Epithelial cell of proximal tubule (primary cell): ENCODE results near the gene HSP90AA1. TPM values are rescaled to one million over a fixed set of nuclear protein-coding genes. Genes with fewer than 3 reads are reported as not detected.
"Not testable (repeated sequence)": the region's sequence is repeated elsewhere in the genome, so short reads cannot be mapped to it uniquely, and the experiment has no call there.

Source experiments
- DNase-seq: peaks from one replicate; pipeline ENCODE4 v3.0.0-alpha.2; 2011; ENCODE audit warnings: low read depth
- H3K4me3 ChIP-seq: 2 replicates; pipeline ENCODE4 v1.5.1; 2011; ENCODE audit warnings: low read depth, mild to moderate bottlenecking, low read length
- total RNA-seq: library from RNA; depleted of rRNA; stranded (reverse); fragments of >200 nt; gene quantifications from 2 replicates; pipeline ENCODE4 v1.2.3, GENCODE V29; 2015
- TF ChIP-seq, protein P1 (sequence below): conservative IDR thresholded peaks from 2 replicates; pipeline ENCODE4 v1.5.1; 2012; ENCODE audit warnings: low read depth, mild to moderate bottlenecking, low read length

Gene HSP90AA1
- total RNA-seq, 1 donor from 2014 or later = 615 TPM

GRCh38 chr14:102078831-102079699, 7.8 kb downstream of the HSP90AA1 start:
- TF ChIP-seq, protein P1, sequence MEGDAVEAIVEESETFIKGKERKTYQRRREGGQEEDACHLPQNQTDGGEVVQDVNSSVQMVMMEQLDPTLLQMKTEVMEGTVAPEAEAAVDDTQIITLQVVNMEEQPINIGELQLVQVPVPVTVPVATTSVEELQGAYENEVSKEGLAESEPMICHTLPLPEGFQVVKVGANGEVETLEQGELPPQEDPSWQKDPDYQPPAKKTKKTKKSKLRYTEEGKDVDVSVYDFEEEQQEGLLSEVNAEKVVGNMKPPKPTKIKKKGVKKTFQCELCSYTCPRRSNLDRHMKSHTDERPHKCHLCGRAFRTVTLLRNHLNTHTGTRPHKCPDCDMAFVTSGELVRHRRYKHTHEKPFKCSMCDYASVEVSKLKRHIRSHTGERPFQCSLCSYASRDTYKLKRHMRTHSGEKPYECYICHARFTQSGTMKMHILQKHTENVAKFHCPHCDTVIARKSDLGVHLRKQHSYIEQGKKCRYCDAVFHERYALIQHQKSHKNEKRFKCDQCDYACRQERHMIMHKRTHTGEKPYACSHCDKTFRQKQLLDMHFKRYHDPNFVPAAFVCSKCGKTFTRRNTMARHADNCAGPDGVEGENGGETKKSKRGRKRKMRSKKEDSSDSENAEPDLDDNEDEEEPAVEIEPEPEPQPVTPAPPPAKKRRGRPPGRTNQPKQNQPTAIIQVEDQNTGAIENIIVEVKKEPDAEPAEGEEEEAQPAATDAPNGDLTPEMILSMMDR = no peak

DNA sequence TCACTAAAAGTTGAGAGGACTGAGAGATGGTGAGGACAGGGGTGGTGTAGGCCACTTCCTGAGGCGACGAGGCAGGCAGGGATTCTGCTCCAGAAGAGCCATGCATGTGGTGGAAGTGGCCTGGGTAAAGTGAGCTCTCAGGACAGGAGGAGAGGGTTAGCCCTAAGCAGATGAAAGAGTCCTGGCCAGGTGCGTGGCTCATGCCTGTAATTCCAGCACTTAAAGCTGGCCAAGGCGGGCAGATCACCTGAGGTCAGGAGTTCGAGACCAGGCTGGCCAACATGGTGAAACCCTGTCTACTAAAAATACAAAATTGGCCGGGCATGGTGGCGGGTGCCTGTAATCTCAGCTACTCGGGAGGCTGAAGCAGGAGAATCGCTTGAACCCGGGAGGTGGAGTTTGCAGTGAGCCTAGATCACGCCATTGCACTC, 8.5 kb downstream of the HSP90AA1 start:
- DNase-seq, H3K4me3 ChIP-seq: not testable (repeated sequence)

More at GRCh38 chr14:102078831-102079699, 7.8 kb downstream of the HSP90AA1 start:
- no peak for DNase-seq
- H3K4me3 ChIP-seq = no peak overlapping the region

- TF ChIP-seq, protein P1 = no peak
- DNase-seq = no peak
- H3K4me3 ChIP-seq = no peak overlapping the region
Measured at GRCh38 chr14:102077382-102077709, 9.5 kb downstream of the HSP90AA1 start.

- no peak for DNase-seq
- no peak overlapping the region for H3K4me3 ChIP-seq
- TF ChIP-seq, protein P1 = no peak
Measured at GRCh38 chr14:102075155-102075554, 11.7 kb downstream of the HSP90AA1 start.

GRCh38 chr14:102074415-102074964, 12.4 kb downstream of the HSP90AA1 start:
- H3K4me3 ChIP-seq = no peak overlapping the region
- DNase-seq = no peak
- TF ChIP-seq, protein P1 = no peak

DNA sequence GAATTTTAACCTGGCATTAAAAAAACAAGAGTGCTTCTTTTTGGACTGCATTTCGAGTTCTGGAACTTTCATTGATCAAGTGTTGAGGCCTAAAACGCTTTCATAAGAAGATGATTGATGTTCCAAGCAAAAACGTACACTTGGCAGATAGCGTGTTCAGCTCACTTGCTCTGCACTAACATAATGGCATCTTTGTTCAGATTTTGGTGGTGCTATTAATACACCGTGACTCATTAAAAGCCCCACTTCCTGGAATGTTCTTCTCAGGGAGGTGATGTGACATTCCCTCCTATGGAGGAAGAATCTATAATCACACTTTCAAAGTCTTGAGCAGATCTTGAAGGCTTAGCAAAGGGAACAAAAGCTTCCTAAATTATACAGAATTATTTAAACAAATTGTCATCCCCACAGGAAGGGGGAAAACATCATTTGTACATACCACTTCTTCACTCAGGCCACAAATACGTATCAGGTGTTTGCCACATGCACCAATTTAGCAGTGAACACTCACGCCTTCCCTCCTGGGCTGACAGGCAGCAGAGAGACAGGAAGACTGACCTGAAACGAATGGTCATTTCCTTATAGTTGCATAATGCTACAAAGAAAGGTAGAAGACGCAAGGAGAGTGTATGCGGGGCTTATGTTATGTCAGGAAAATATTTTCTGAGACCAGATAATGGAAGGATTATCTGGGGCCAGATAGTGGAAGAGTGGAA, 15.4 kb downstream of the HSP90AA1 start:
- no peak for DNase-seq
- TF ChIP-seq, protein P1 = no peak
- no peak overlapping the region for H3K4me3 ChIP-seq

- no peak overlapping the region for H3K4me3 ChIP-seq
Measured at GRCh38 chr14:102066041-102066451, 20.8 kb downstream of the HSP90AA1 start.

GRCh38 chr14:102064590-102064989, 22.3 kb downstream of the HSP90AA1 start:
- H3K4me3 ChIP-seq, DNase-seq: not testable (repeated sequence)

More at GRCh38 chr14:102066041-102066451, 20.8 kb downstream of the HSP90AA1 start:
- TF ChIP-seq, protein P1 = no peak
- DNase-seq = no peak
